KG1 (cell line): ENCODE measurements around the gene GXYLT1.
"Not testable (repeated sequence)": the region's sequence is repeated elsewhere in the genome, so short reads cannot be mapped to it uniquely, and the experiment has no call there.

Experiments used
- DNase-seq: peaks from one replicate; lab custom pipeline; 2025; lab: John Stamatoyannopoulos, UW

Gene GXYLT1

DNA sequence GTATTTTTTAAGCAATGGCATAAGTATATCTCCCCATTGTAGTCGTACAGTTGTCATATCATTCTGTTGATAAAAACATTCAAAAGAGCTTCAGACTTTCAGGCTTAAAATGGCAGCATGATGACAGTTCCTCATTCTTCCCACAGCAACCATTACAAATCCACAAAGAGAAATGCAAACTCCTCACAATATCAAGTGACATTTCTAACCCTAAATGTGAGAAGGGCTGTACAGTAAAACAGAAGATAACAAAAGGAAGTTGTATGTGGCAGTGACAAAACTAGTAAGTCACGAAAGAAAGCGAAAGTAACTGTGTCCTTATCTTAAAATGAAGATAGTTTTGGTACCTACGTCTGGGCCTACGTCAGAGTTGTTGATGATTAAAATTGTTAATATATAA lies 46.7 kb downstream of the GXYLT1 start:
- DNase-seq = no peak

DNA sequence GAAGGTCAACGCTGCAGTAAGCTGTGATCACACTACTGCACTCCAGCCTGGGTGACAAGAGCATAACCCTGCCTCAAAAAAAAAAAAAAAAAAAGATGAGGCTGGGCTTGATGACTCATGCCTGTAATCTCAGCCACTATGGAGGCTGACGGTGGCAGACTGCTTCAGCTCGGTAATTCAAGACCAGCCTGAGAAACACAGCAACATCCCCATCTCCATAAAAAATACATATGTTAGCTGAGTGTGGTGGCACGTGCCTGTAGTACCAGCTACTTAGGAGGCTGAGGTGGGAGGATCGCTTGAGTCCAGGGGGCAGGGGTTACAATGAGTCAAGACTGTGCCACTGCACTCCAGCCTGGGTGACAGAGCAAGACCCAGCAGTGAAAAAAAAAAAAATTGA lies 50.4 kb downstream of the GXYLT1 start:
- no peak for DNase-seq

- no peak for DNase-seq
Observed at GRCh38 chr12:42091769-42092168, 52.9 kb downstream of the GXYLT1 start.

DNA sequence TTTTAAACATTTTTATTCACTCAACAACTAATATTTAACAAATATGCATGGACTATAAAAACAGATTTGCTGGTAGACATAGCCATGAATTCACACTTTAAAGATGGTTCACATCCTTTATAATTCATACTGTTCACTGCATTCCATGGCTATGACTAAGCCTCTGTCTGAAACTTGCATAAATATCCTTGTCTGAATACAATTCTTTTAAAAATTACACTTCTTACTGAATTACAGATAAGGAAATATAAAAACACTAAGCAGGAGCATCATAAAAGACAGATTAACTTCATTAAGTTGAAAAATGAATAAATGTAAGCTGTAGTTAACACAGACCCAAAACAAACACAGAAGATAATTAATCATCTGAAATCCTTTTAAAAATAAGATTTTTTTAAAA lies 53.8 kb downstream of the GXYLT1 start:
- DNase-seq = no peak

DNA sequence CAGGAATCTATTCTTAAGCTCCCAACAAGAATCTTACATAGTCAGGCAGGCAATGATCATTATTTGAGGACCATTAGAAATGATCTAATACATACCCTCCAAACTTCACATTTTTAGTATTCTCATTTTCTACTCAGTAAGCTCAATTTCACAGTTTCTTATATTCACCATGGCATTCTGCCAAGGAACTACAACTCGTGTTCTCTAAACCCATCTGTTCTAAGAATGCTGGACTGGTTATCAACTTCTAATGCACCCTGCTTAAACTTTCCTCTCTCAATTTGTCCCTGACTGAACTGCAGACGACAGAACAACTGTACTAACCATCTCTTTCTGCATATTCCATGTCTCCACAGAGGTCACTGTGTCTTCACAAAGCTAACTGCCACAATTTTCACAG lies 58.6 kb downstream of the GXYLT1 start:
- no peak for DNase-seq

- no peak for DNase-seq
Observed at GRCh38 chr12:42085594-42085993, 59.1 kb downstream of the GXYLT1 start.

DNA sequence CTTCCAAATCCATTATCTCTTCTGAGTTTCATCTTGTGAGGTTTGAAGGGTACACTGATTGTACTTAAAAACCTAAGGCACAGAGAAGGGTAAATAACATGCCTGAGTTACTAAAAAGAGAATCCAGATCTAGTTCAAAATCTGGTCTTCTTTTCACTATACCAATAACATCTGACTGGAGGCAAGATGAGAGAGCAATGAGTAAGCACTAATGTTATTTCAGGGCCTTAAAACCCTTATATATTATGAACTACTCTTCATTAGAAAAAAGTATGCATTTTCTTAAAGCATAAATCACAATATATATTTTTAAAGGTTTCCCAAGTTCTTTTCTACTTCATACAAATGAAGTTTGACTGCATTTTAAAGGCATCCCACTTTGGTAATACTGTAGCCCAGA lies 60.2 kb downstream of the GXYLT1 start:
- DNase-seq = no peak

DNA sequence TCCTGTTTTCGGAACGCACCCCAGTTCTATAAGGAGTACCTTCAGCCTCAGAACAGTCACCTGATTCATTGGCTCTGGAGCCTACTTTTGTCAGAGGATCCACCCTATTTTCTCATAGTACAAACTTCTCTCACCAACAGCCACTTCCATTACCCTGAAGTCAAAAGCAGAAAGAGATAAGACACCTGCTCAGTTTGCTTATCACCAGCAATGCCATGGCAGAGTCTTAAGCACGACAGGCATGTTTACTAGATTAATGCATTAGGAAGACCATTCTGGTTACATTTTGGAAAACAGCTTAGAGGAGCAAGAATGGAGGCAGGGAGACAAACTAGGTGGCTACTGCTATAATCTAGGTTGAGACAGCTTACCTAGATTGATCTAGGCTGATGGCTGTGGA lies 67.7 kb downstream of the GXYLT1 start:
- DNase-seq = no peak

DNA sequence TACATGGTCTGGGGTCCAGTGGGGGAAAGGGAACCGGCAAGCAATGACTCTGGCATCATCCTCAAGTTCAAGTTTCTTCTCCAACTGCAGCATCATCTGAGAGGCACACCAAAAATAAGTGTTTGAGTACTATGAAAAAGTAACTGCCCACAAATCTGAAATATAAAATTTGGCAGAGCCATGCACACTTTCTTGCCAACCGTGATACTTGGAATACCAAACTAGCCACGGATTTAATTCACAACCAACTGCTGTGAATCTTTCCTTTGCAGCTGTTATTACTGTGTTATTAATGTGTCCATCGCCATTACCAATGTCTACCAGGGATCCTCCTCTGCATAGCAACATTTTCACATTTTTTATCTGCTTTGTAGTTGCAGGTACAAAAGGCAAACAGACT lies 74.6 kb downstream of the GXYLT1 start:
- no peak for DNase-seq

DNA sequence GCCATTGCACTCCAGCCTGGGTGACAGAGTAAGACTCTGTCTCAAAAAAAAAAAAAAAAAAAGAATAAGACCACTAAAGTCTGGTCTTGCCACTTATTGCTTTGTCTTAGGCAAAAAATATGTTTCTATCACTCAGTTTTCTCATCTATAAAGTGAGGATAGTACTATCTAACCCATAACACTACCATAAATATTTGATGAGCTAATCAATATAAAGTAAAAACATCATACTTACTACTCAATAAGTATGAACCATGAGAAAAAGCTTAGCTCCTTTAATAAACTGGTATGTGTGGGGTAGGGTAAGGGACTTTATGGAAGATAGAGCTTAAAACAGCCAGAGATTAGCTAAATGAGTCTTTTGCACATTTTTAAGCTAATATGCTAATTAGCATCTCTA lies 85.5 kb downstream of the GXYLT1 start:
- no peak for DNase-seq

DNA sequence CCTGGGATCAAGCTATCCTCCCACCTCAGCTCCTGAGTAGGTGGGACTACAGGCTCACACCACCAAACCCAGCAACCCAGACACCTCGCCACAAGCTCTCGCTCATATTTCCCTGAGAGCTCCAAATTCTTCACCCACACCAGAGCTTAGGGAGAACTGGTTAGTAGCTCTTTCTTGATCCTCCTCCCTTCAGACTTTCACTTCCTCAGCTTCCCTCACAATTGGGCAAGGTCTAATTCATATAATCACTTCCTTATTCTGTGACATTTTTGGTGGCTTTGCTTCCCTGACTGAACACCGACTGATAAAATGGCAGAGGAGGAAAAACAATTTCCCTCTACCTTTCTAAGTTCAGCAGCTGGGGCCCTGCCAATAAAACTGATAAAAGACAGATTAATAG lies 88.5 kb downstream of the GXYLT1 start:
- no peak for DNase-seq

DNA sequence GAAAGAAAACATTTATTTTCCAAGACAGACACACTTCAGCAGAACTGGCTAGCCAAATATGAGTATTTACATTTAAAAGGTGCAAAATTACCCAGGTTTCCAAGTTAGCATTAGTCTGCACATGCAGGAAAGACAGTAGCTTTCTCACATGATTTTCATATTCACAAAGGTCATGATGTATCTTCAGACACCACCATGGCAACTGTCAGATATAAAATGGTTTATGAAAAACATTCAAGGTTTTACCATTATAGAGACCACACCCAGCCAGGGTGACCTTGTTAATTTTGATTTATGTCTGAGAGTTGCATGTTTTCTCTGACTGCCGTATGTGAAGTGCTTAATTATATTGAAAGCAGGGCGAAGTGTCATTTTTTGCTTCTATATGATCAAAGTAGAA lies 91.2 kb downstream of the GXYLT1 start:
- DNase-seq = no peak

- not testable (repeated sequence) for DNase-seq
Observed at GRCh38 chr12:42048980-42049379, 95.7 kb downstream of the GXYLT1 start.

DNA sequence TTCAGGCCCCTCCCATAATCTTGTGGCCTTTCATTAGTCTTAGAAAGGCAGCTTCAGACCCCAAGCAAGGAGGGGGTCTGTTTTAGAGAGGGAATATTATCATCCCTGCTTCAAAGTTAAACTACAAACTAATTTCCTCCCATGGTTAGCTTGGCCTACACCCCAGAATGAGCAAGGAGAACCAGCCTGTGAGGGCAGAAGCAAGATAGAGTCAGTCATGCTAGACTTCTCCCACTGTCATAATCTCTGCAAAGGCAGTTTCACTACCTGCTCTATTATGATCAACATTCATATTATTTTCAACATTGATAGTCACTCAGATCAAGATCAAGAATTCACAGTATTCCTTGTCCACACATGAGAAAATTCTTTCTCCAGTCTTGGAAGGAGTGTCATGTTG lies 105.1 kb downstream of the GXYLT1 start:
- DNase-seq = no peak

GRCh38 chr12:42039176-42039575 lies 105.5 kb downstream of the GXYLT1 start:
- no peak for DNase-seq

GRCh38 chr12:42031847-42032564 lies 112.7 kb downstream of the GXYLT1 start:
- DNase-seq = no peak
